HG02642 (cell line): ENCODE measurements around the gene PPP2R2B.
"Not testable (repeated sequence)": the region's sequence is repeated elsewhere in the genome, so short reads cannot be mapped to it uniquely, and the experiment has no call there.

Experiments
- ATAC-seq: cut with Tn5 transposase; IDR thresholded peaks from one replicate; pipeline ENCODE4 v1.9.1; 2021; ENCODE audit warnings: mild to moderate bottlenecking; ENCODE audit not compliant: unreplicated experiment, poor library complexity

The PPP2R2B gene

GRCh38 chr5:146630472-146630871 is 248.1 kb downstream of the PPP2R2B start:
- ATAC-seq: no peak

GRCh38 chr5:146628950-146629349 is 249.6 kb downstream of the PPP2R2B start:
- no peak for ATAC-seq

DNA sequence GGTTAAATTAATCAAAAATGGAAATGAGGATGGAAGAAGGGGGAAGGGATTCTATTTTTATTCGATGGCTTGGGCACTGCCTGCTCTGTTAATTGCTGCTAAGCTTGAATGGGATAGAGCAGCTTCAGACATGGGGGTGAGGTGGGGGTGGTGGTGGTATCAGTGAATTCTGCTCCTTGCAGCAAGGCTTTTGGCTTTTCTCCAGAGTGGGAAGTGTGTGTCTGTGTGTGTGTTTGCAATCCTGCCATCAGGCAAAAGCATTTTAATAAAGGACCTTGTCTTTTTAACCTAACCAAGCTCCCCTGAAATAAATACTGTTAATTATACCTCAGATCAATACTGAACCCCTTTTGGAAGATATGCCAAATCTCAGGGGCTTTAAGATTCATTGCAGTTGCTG is 251.6 kb downstream of the PPP2R2B start:
- ATAC-seq: no peak

- ATAC-seq: no peak
Observed at GRCh38 chr5:146624179-146624578, 254.4 kb downstream of the PPP2R2B start.

DNA sequence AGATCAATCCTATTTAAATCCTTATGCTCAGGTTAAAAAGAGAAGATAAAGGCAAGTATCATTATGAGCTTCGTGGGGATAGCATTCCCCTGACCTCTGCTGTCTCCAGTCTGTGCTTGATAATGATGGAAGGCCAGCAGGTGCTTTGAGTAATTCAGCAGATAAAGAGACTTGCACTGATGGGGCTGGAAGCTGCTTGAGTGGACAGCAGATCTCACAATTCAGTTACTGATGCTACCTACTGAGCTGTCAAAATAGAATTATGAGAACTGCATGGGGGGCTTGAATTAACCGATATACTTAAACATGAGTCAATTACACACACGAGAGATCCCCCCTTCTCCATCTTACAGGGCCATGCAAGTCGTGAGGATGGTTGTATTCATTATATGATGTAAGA is 254.9 kb downstream of the PPP2R2B start:
- ATAC-seq: no peak

DNA sequence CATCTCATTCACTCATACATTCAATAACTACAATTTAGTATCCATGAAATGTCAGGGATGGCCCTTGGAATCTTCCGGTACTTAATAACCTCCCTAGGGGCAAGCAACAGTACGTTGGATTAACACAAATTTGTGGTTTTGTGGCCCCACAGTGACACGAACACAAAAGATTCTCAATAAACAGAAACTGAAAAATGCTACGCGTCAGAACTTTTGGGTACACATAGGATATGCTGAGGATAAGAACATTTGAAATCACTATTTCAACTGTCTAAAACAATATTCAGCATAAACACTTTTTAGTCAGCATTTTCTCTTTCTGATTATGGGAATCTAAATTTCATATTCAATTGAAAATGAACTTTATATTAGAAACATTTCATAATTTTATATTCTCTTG is 255.5 kb downstream of the PPP2R2B start:
- no peak for ATAC-seq

DNA sequence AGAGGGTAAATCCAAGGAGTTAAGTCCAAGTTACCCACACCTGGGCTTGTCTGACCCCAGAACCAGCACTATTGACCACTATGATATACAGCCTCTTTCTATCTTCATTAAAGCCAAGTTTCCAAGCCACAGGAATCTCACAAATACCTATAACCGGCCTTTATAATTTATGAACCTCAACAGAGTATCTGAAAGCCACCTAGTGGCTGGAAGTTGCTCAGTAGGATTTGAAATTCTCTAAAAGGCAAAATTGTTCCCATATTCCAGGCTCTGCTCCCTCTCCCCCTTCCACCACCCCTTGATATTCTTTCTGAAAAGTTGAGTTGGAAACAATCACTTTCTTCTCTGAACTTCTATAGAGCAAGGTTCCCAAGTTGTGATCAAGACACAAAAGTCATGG is 256.2 kb downstream of the PPP2R2B start:
- no peak for ATAC-seq

DNA sequence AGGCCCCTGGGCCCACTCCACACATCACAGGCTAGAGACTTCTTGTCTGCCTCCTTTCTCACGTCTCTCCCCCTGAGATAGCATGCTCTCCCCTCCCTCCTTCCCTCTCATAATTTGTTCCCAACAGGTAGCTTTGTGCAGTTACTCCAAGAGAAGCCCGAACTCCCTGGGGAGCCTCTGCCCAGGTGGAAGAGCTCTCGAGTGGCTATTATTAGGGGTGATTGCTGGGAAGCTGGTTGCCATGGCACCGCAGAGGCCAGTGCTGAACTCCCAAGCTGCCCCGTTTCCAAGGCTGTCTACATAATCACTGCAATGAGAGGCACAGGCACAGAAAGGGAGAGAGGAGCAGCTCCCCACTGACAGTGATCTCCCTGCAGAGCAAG is 257.9 kb downstream of the PPP2R2B start:
- no peak for ATAC-seq

DNA sequence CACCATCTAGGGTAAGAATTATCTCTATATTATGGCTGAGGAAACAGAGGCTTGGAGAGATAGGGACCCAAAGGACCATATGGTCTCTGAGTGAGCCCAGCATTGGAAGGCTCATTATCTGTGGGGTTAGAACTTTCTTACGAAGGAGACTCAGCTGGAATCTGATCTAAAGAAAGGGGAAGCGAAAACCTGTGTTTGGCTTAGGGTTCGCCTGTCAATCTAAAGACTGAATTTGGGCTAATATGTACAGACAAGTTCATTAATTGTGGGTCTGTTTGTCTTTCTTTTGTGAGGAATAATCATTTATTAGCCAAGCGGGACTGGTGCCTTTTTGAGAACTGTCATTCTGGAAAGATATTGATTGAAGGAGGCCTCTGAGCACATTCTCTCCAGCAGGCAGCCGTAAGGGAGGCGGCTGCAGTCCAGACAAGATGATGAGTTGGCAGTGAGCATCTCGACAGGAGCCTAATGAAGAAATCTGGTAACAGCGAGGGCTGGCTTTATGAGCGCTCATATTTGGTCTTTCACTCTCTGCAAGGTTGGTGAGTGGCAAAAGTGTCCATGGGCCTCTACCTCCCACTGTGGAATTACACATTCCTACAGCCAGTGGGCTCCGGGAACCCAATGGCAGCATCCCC is 258.4 kb downstream of the PPP2R2B start:
- no peak for ATAC-seq

- no peak for ATAC-seq
Observed at GRCh38 chr5:146618434-146618833, 260.1 kb downstream of the PPP2R2B start.

GRCh38 chr5:146609731-146610130 is 268.8 kb downstream of the PPP2R2B start:
- not testable (repeated sequence) for ATAC-seq

- ATAC-seq: no peak
Observed at GRCh38 chr5:146607659-146608332, 270.8 kb downstream of the PPP2R2B start.

DNA sequence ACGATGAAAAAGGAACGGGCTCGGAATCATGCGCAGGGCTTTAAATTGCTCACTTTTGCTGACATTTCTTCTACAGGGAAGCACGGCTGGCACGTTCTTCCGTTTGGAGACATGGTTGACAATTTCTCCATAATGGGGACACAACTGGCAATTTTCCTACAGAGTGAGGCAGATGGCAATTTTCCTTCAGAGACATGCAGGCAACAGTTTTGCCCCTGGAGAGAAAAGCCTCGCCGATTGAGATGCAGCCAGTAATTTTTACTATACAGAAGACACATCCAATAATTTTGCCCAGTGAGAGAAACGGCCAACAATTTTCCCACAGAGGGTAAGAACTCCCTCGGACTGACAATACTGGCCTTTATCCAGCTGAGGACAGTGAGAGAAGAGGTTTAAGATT is 271.7 kb downstream of the PPP2R2B start:
- ATAC-seq: no peak

DNA sequence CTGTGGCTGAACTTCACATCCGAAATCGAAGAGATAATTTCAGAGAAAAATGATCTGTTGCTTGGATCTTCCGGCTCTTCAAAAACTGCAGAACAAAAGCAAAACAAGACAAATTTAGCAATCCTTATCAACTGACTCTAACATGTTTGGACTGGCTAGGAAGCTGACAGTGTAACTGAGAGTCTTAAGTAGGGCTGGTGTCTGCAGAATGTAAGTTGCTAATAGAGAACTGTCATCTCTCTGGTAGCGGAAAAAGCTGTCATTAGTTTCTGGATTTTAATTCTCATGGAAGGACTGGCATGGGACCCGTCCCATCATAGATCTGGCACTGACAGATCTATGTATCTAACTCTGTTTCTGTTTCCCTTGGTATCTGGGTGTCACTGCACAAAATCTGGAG is 278.2 kb downstream of the PPP2R2B start:
- no peak for ATAC-seq

DNA sequence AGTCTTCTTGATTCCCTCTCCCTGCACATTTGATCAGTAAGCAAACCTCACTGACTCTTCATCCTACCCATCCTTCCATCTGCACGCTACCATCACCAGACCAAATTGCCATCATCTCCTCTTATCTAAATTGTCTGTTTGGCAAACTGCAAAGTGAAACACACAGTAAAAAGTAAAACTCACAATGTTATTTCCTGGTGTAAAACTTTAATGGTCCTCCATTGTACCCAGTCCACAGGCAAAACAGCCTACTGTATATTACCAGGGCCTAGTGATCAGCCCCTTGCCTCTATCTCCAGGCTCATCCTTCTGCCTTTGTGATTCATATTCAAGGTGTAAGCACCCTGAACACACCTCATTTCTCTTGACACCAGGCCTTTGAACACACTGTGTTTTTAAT is 279.3 kb downstream of the PPP2R2B start:
- no peak for ATAC-seq

GRCh38 chr5:146595088-146595487 is 283.5 kb downstream of the PPP2R2B start:
- no peak for ATAC-seq

DNA sequence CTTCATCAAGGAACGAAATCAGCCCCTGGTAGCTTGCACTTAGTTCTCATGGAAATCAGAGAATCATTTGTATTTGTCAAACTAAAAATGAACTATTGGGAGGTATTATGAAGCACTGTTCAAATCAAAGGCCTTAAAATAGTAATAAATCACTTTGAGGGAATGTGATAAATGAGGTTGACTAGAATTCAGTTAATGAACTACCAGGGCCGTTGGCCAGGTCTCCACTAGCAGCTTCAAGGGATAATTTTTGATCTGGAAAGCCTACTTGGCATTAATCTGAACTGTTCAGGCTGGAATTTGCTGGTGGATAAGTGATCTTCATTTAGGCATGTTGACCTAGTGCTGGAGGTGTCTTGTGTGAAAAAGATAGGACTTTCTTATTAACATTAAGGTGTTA is 286.2 kb downstream of the PPP2R2B start:
- ATAC-seq: no peak

- ATAC-seq: no peak
Observed at GRCh38 chr5:146589028-146589345, 289.6 kb downstream of the PPP2R2B start.

DNA sequence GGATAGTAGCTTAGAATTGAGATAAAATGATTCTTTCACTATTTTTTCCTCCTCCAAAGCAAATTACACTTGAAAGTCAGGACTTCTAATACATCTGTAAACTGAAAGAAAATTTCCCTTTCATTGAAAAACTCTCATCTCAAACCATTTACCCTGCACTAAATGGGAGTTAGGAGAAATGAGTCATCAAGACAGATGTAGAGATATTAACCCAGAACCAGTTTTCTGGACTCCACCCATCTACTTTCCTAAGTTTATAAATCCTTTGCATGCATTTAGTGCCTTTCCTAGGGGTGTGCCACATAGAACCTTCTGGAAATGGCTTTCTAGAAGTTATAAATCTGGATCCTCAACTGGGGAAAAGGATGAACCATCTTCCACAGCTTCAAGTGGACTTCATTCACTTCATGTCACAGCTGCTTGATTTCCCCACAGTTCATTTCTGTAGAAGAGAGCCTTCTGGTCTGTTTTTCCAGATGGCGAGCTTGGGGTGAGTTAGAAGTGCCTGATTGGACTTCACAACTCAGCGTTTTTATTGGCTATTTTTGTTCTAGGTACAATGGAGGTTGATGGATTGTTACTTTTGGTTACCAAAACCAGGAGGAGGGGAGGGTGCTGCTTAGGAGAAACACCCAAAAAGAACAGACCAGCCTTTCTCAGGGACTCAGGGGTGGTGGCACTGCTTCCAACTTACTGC is 290.1 kb downstream of the PPP2R2B start:
- ATAC-seq: no peak

DNA sequence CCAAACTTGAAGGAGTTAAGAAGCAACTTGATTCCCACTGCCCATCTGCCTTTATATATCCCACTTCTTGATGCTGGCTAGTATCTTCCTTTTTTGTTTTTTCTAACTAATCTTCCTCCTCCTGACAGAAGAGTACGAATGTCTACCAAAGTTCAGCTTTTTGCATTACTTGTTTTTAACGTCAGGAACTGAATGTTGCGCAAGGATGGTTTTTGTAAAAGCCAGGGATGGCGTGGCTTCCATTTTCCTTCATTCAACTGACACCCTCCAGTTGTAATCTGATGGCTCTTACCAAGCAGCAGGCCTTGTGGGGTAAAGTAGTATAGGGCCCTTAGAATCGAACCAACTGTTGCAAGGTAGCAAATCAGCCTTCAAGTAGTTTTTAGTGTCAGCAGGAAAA is 291.8 kb downstream of the PPP2R2B start:
- ATAC-seq: no peak

GRCh38 chr5:146584750-146585149 is 293.8 kb downstream of the PPP2R2B start:
- ATAC-seq: no peak

GRCh38 chr5:146582051-146582596 is 296.4 kb downstream of the PPP2R2B start:
- ATAC-seq: no peak
